MM.1S (cell line): ENCODE measurements around the gene EPHA6.

Source experiments
- EZH2 ChIP-seq: fragments of 300-600 bp; sonication (generic); optimal IDR thresholded peaks from 2 replicates; pipeline ENCODE3; 2017; ENCODE audit warnings: low read depth, mild to moderate bottlenecking, antibody characterized with exemption, low read length, mixed read lengths
- TF ChIP-seq, protein P1 (sequence below): fragments of 300-600 bp; sonication (generic); IDR thresholded peaks from 2 replicates; pipeline ENCODE4 v1.5.1; 2016; ENCODE audit warnings: antibody characterized with exemption, low read length, mixed read lengths

DNA sequence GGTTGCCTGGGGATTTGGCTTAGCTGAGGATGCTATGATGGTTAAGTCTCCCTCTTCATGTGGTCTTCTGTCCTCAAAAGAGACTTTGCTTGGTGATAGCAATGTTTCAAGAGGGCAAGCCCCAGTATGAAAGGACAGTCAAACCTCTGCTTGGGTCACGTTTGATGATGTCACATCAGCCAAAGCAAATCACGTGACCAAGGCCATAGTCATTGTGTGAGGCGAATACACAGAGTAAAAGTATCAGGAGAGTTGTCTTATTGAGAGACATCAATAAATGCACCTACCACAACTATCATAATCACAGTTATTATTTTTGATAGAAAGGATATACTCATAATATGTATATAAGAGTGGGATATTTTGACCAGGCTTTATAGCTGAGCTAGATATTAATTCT is 243.0 kb downstream of the EPHA6 start:
- TF ChIP-seq, protein P1, sequence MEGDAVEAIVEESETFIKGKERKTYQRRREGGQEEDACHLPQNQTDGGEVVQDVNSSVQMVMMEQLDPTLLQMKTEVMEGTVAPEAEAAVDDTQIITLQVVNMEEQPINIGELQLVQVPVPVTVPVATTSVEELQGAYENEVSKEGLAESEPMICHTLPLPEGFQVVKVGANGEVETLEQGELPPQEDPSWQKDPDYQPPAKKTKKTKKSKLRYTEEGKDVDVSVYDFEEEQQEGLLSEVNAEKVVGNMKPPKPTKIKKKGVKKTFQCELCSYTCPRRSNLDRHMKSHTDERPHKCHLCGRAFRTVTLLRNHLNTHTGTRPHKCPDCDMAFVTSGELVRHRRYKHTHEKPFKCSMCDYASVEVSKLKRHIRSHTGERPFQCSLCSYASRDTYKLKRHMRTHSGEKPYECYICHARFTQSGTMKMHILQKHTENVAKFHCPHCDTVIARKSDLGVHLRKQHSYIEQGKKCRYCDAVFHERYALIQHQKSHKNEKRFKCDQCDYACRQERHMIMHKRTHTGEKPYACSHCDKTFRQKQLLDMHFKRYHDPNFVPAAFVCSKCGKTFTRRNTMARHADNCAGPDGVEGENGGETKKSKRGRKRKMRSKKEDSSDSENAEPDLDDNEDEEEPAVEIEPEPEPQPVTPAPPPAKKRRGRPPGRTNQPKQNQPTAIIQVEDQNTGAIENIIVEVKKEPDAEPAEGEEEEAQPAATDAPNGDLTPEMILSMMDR: no peak
- no peak for TF ChIP-seq EZH2
